GM23338 (cell line): ENCODE measurements around the gene LRR1. TPM values are rescaled to one million over a fixed set of nuclear protein-coding genes. Genes with fewer than 3 reads are reported as not detected.

ENCODE experiments used
- ATAC-seq: fragments of 200-7000 bp; cut with Tn5 transposase; 3 replicates; pipeline ENCODE4 v1.9.1; 2020
- DNase-seq: peaks from one replicate; pipeline ENCODE4 v3.0.0-alpha.2; 2015; ENCODE audit warnings: low spot score
- H2AFZ ChIP-seq: fragments of 200-600 bp; sonication (generic); 2 replicates; pipeline ENCODE4 v1.8.0; 2016; ENCODE audit warnings: antibody characterized with exemption, mild to moderate bottlenecking, moderate library complexity
- H3F3A ChIP-seq: fragments of 200-600 bp; sonication (generic); replicated peaks from 2 replicates; pipeline ENCODE4 v1.8.0; 2017; ENCODE audit warnings: antibody characterized with exemption, mixed run types, low read depth
- H3K27ac ChIP-seq: fragments of 200-600 bp; sonication (generic); 2 replicates; pipeline ENCODE4 v1.6.1; 2016; ENCODE audit warnings: low read depth
- H3K27me3 ChIP-seq: fragments of 200-600 bp; sonication (generic); 2 replicates; pipeline ENCODE4 v1.8.0; 2016; ENCODE audit warnings: mild to moderate bottlenecking, mixed run types, moderate library complexity; ENCODE audit not compliant: insufficient read depth
- H3K36me3 ChIP-seq: fragments of 200-600 bp; sonication (generic); 2 replicates; pipeline ENCODE4 v1.8.0; 2016; ENCODE audit warnings: mild to moderate bottlenecking; ENCODE audit not compliant: insufficient read depth
- H3K4me1 ChIP-seq: fragments of 200-600 bp; sonication (generic); 2 replicates; pipeline ENCODE4 v1.8.0; 2016; ENCODE audit warnings: mild to moderate bottlenecking, moderate library complexity; ENCODE audit not compliant: insufficient read depth
- H3K4me2 ChIP-seq: fragments of 200-600 bp; sonication (generic); 2 replicates; pipeline ENCODE4 v1.7.1; 2017; ENCODE audit warnings: mixed run types
- H3K4me3 ChIP-seq: fragments of 200-600 bp; sonication (generic); 2 replicates; pipeline ENCODE4 v1.6.1; 2016; ENCODE audit warnings: mixed run types
- H3K79me2 ChIP-seq: fragments of 200-600 bp; sonication (generic); replicated peaks from 2 replicates; pipeline ENCODE4 v1.8.0; 2017; ENCODE audit warnings: mild to moderate bottlenecking; ENCODE audit not compliant: insufficient read depth
- H3K9me2 ChIP-seq: fragments of 200-600 bp; sonication (generic); 2 replicates; pipeline ENCODE4 v1.8.0; 2017; ENCODE audit not compliant: insufficient read depth
- H4K20me1 ChIP-seq: fragments of 200-600 bp; sonication (generic); replicated peaks from 2 replicates; pipeline ENCODE4 v1.8.0; 2017; ENCODE audit warnings: mild to moderate bottlenecking; ENCODE audit not compliant: insufficient read depth
- H3K27ac Mint-ChIP-seq: 2 replicates; pipeline ENCODE4 v1.8.0; 2020; ENCODE audit warnings: inconsistent platforms, mild to moderate bottlenecking, moderate library complexity, mixed read lengths
- H3K27me3 Mint-ChIP-seq: 3 replicates; pipeline ENCODE4 v1.8.0; 2022; ENCODE audit warnings: low read depth, mild to moderate bottlenecking, moderate library complexity, mixed read lengths, inconsistent platforms; ENCODE audit not compliant: insufficient read depth, poor library complexity
- H3K36me3 Mint-ChIP-seq: 3 replicates; pipeline ENCODE4 v1.8.0; 2021; ENCODE audit warnings: low read depth, mild to moderate bottlenecking, inconsistent platforms, moderate library complexity, mixed read lengths
- H3K4me1 Mint-ChIP-seq: 3 replicates; pipeline ENCODE4 v1.8.0; 2020; ENCODE audit warnings: mild to moderate bottlenecking, inconsistent platforms, mixed read lengths
- H3K4me3 Mint-ChIP-seq: 3 replicates; pipeline ENCODE4 v1.8.0; 2021; ENCODE audit warnings: moderate library complexity, mild to moderate bottlenecking, inconsistent platforms, mixed read lengths
- H3K9me3 Mint-ChIP-seq: 3 replicates; pipeline ENCODE4 v1.8.0; 2020; ENCODE audit warnings: moderate library complexity, mild to moderate bottlenecking, inconsistent platforms, mixed read lengths
- CREB1 ChIP-seq: fragments of 250-450 bp; sonication (Bioruptor Pico); IDR thresholded peaks from 2 replicates; pipeline ENCODE4 v1.5.0; 2020; ENCODE audit warnings: low read depth, mild to moderate bottlenecking, moderate library complexity
- CTCF ChIP-seq, 2 experiments: fragments of 200-600 bp in 1 of 2; sonication (generic) in 1 of 2; conservative IDR thresholded peaks; 2 replicates each; pipeline versions ENCODE4 v1.5.1 to v1.6.1; 2016 to 2017; ENCODE audit warnings: antibody characterized with exemption in 2 of 2, low read depth in 2 of 2, mild to moderate bottlenecking in 2 of 2, moderate library complexity in 1 of 2
- ETS1 ChIP-seq: IDR thresholded peaks from 2 replicates; pipeline ENCODE4 v1.6.1; 2016; ENCODE audit warnings: antibody characterized with exemption
- EZH2 ChIP-seq: fragments of 200-600 bp; sonication (generic); IDR thresholded peaks from one replicate; pipeline ENCODE4 v1.8.0; 2017; ENCODE audit warnings: antibody characterized with exemption, mild to moderate bottlenecking, low read depth; ENCODE audit not compliant: unreplicated experiment
- EZH2phosphoT487 ChIP-seq: fragments of 200-600 bp; sonication (generic); IDR thresholded peaks from one replicate; pipeline ENCODE4 v1.8.1; 2018; ENCODE audit warnings: antibody characterized with exemption; ENCODE audit not compliant: unreplicated experiment
- JUNB ChIP-seq: IDR thresholded peaks from one replicate; pipeline ENCODE4 v1.6.1; 2016; ENCODE audit warnings: antibody characterized with exemption; ENCODE audit not compliant: unreplicated experiment
- NANOG ChIP-seq: IDR thresholded peaks from 2 replicates; pipeline ENCODE4 v1.6.1; 2016; ENCODE audit warnings: antibody characterized with exemption, borderline replicate concordance
- POLR2AphosphoS5 ChIP-seq: IDR thresholded peaks from 2 replicates; pipeline ENCODE4 v1.6.1; 2016; ENCODE audit warnings: antibody characterized with exemption, low read depth
- REST ChIP-seq: IDR thresholded peaks from one replicate; pipeline ENCODE4 v1.6.1; 2018; ENCODE audit warnings: antibody characterized with exemption; ENCODE audit not compliant: unreplicated experiment
- STAT1 ChIP-seq: IDR thresholded peaks from one replicate; pipeline ENCODE4 v1.6.1; 2016; ENCODE audit warnings: antibody characterized with exemption; ENCODE audit not compliant: unreplicated experiment
- ZNF114 ChIP-seq: fragments of 250-450 bp; sonication (Bioruptor Pico); IDR thresholded peaks from 2 replicates; pipeline ENCODE4 v1.5.0; 2020; ENCODE audit warnings: mild to moderate bottlenecking, moderate library complexity
- ZNF331 ChIP-seq: fragments of 250-450 bp; sonication (Bioruptor Pico); IDR thresholded peaks from 2 replicates; pipeline ENCODE4 v1.5.0; 2020; ENCODE audit warnings: low read depth, mild to moderate bottlenecking, moderate library complexity
- polyA plus RNA-seq: library from polyadenylated mRNA; unstranded; fragments of >200 nt; fragmentation: Nextera tagmentation; extraction: Ambion mirVana; gene quantifications from 2 replicates; pipeline ENCODE4 v1.2.1, GENCODE V29; 2016
- total RNA-seq: library from RNA; depleted of rRNA; stranded (reverse); fragments of >200 nt; shearing (Covaris generic); gene quantifications from 2 replicates; pipeline ENCODE4 v1.2.3, GENCODE V29; 2014

LRR1 gene
- total and polyA plus RNA-seq, 2 experiments from 2014 or later: 31.8 to 41.9 TPM

- TF ChIP-seq ETS1 (no peak), REST (no peak), NANOG (no peak), JUNB (no peak), POLR2AphosphoS5 (no peak), ZNF114 (CRISPR knock-in tag) (no peak), CTCF (conservative IDR thresholded peaks at IDR 0.05; ENCODE audit: low read depth in 2 of 2) (no peak), EZH2phosphoT487 (no peak), CREB1 (CRISPR knock-in tag) (no peak), STAT1 (no peak)
Measured at GRCh38 chr14:49641697-49642129, 43.0 kb downstream of the LRR1 start (continued).

- Histone ChIP-seq H3K4me3 (no peak overlapping the region), H3K27me3 (no peaks in the 10 kb centered on the region), H3K9me2 (no peaks in the 10 kb centered on the region), H3K79me2 (peaks cover 48% of the 10 kb centered on the region), H2AFZ (no peak overlapping the region), H3K4me2 (no peak overlapping the region), H3K27ac (0 out of 2 replicates have a peak overlapping the region, but pooled peaks have one; percentile 78), H3K36me3 (peaks cover 5% of the 10 kb centered on the region; the same call in 1 of the 2 replicates), H3F3A (0 out of 2 replicates have a peak, but pooled peaks cover 2% of the 10 kb centered on the region), H4K20me1 (peaks cover 33% of the 10 kb centered on the region), H3K4me1 (no peaks in the 10 kb centered on the region; the same call in 1 of the 2 replicates)
- H3K27ac Mint-ChIP-seq: no peak overlapping the region
- H3K4me3 Mint-ChIP-seq: no peak overlapping the region
- no peak for DNase-seq
- H3K4me1 Mint-ChIP-seq: peaks cover 19% of the 10 kb centered on the region
- no peaks in the 10 kb centered on the region for H3K9me3 Mint-ChIP-seq
- no peak for ATAC-seq
- no peaks in the 10 kb centered on the region for H3K27me3 Mint-ChIP-seq
- H3K36me3 Mint-ChIP-seq: peaks cover 52% of the 10 kb centered on the region
- TF ChIP-seq EZH2phosphoT487 (no peak), STAT1 (no peak), ETS1 (no peak), CTCF (conservative IDR thresholded peaks at IDR 0.05; ENCODE audit: low read depth in 2 of 2) (no peak), POLR2AphosphoS5 (no peak), REST (no peak), ZNF114 (CRISPR knock-in tag) (no peak), EZH2 (no peak), ZNF331 (CRISPR knock-in tag) (no peak), CREB1 (CRISPR knock-in tag) (no peak)
Measured at GRCh38 chr14:49642163-49642562, 43.4 kb downstream of the LRR1 start.
